Parathyroid adenoma (tissue), 2 donors: Measurements from ENCODE around the gene FN3K.

ENCODE experiments used
- H2AFZ ChIP-seq: fragments of 300-600 bp; sonication (generic); one replicate; pipeline ENCODE4 v1.7.0; 2017; ENCODE audit warnings: antibody characterized with exemption, mild to moderate bottlenecking
- H3K27ac ChIP-seq: fragments of 300-600 bp; sonication (generic); one replicate; pipeline ENCODE4 v1.7.0; 2017
- H3K27me3 ChIP-seq: fragments of 300-600 bp; sonication (generic); one replicate; pipeline ENCODE4 v1.7.0; 2017; ENCODE audit warnings: low read length; ENCODE audit not compliant: control insufficient read depth, insufficient read depth
- H3K36me3 ChIP-seq: fragments of 300-600 bp; sonication (generic); one replicate; pipeline ENCODE4 v1.7.0; 2017; ENCODE audit warnings: low read length; ENCODE audit not compliant: control insufficient read depth, insufficient read depth
- H3K4me1 ChIP-seq: fragments of 300-600 bp; sonication (generic); one replicate; pipeline ENCODE4 v1.7.0; 2017; ENCODE audit warnings: control low read depth
- H3K4me2 ChIP-seq: fragments of 300-600 bp; sonication (generic); one replicate; pipeline ENCODE4 v1.7.0; 2017; ENCODE audit warnings: low read length
- H3K4me3 ChIP-seq: fragments of 300-600 bp; sonication (generic); one replicate; pipeline ENCODE4 v1.7.0; 2017; ENCODE audit warnings: low read depth, low read length
- H3K79me2 ChIP-seq: fragments of 300-600 bp; sonication (generic); one replicate; pipeline ENCODE4 v1.7.0; 2017; ENCODE audit warnings: control low read depth
- H3K9ac ChIP-seq: fragments of 300-600 bp; sonication (generic); one replicate; pipeline ENCODE4 v1.7.0; 2017; ENCODE audit warnings: mild to moderate bottlenecking
- H3K9me3 ChIP-seq: fragments of 300-600 bp; sonication (generic); one replicate; pipeline ENCODE4 v1.7.0; 2017; ENCODE audit warnings: low read length; ENCODE audit not compliant: control insufficient read depth
- CTCF ChIP-seq: fragments of 300-600 bp; sonication (generic); IDR thresholded peaks from one replicate; pipeline ENCODE4 v1.7.0; 2017; ENCODE audit warnings: antibody characterized with exemption, mild to moderate bottlenecking
- donor health status: primary hyperparathyroidism.

The FN3K gene

GRCh38 chr17:82787081-82787848, 51.9 kb downstream of the FN3K start:
- no peaks in the 10 kb centered on the region for H3K27me3 ChIP-seq
- no peak overlapping the region for H2AFZ ChIP-seq
- no peak for TF ChIP-seq CTCF
- peaks cover 2% of the 10 kb centered on the region for H3K4me1 ChIP-seq
- H3K4me3 ChIP-seq = no peak overlapping the region
- no peaks in the 10 kb centered on the region for H3K9me3 ChIP-seq
- H3K4me2 ChIP-seq = no peak overlapping the region
- H3K36me3 ChIP-seq = no peaks in the 10 kb centered on the region
- peaks cover 35% of the 10 kb centered on the region for H3K79me2 ChIP-seq
- H3K9ac ChIP-seq = no peak overlapping the region
- H3K27ac ChIP-seq = no peak overlapping the region

- no peak overlapping the region for H3K4me3 ChIP-seq
- H3K27me3 ChIP-seq = no peaks in the 10 kb centered on the region
- H3K36me3 ChIP-seq = no peaks in the 10 kb centered on the region
- no peak overlapping the region for H3K4me2 ChIP-seq
- no peak overlapping the region for H2AFZ ChIP-seq
- H3K79me2 ChIP-seq = peaks cover 43% of the 10 kb centered on the region
- no peaks in the 10 kb centered on the region for H3K9me3 ChIP-seq
- H3K9ac ChIP-seq = no peak overlapping the region
- H3K27ac ChIP-seq = no peak overlapping the region
- H3K4me1 ChIP-seq = peaks cover 2% of the 10 kb centered on the region
- no peak for TF ChIP-seq CTCF
Measured at GRCh38 chr17:82788206-82789001, 53.0 kb downstream of the FN3K start.

GRCh38 chr17:82789051-82789592, 53.7 kb downstream of the FN3K start:
- Histone ChIP-seq H2AFZ (no peak overlapping the region), H3K36me3 (no peaks in the 10 kb centered on the region), H3K27ac (no peak overlapping the region), H3K4me3 (no peak overlapping the region), H3K27me3 (no peaks in the 10 kb centered on the region), H3K9ac (no peak overlapping the region), H3K9me3 (no peaks in the 10 kb centered on the region), H3K4me2 (no peak overlapping the region), H3K4me1 (peaks cover 2% of the 10 kb centered on the region), H3K79me2 (peaks cover 46% of the 10 kb centered on the region)
- no peak for TF ChIP-seq CTCF

- Histone ChIP-seq H3K4me1 (peaks cover 2% of the 10 kb centered on the region), H3K4me2 (no peak overlapping the region), H3K79me2 (peaks cover 46% of the 10 kb centered on the region), H2AFZ (no peak overlapping the region), H3K36me3 (no peaks in the 10 kb centered on the region), H3K4me3 (no peak overlapping the region), H3K27me3 (no peaks in the 10 kb centered on the region), H3K9ac (no peak overlapping the region), H3K27ac (no peak overlapping the region), H3K9me3 (no peaks in the 10 kb centered on the region)
- TF ChIP-seq CTCF = no peak
Measured at GRCh38 chr17:82789806-82790205, 54.4 kb downstream of the FN3K start.
